ENCODE results near the gene DUSP11. TPM values are rescaled to one million over a fixed set of nuclear protein-coding genes. Genes with fewer than 3 reads are reported as not detected.

Gene DUSP11
- total and polyA plus RNA-seq, 4 experiments from 2014 or later = 45.5 to 80.5 (median 53.6) TPM

- Mint-ChIP-seq H3K36me3 (peaks cover 51 to 58% of the 10 kb centered on the region in 2 donors), H3K4me3 (no peak overlapping the region), H3K27me3 (no peaks in the 10 kb centered on the region), H3K4me1 (peaks cover 0 to 4% (median 1%) of the 10 kb centered on the region in 4 donors), H3K9me3 (peaks cover 0 to 2% (median 0%) of the 10 kb centered on the region in 8 donors), H3K27ac (peak overlapping the region in 3 of 7 donors; percentile 6 to 63 (median 23))
- no peaks in the 10 kb centered on the region for H3K9me3 ChIP-seq (ENCODE audit: control insufficient read depth in 1 of 2, low read length in 2 of 2)
- DNase-seq = no peak
- H3K27me3 ChIP-seq (ENCODE audit: insufficient read depth, low read length) = no peaks in the 10 kb centered on the region
- ChIA-PET POLR2A (ENCODE audit: partially characterized antibody) (interaction anchor here (1.8 kb wide), 1 partner anchor 9 kb away, joined by 5 read pairs; the partner anchor contains the start of gene TPRKB), CTCF (ENCODE audit: partially characterized antibody) (interaction anchor here (1.1 kb wide), 1 partner anchor 35 kb away, joined by 3 read pairs; no protein-coding TSS in a partner anchor)
- intact Hi-C loops (cut with micrococcal nuclease) = no loop called here
- H3K4me1 ChIP-seq (ENCODE audit: insufficient read depth, low read length) = no peaks in the 10 kb centered on the region
- H3K4me3 ChIP-seq (ENCODE audit: low read length in 2 of 2) = no peak overlapping the region
- H3K36me3 ChIP-seq (ENCODE audit: insufficient read depth, low read length) = peaks cover 17% of the 10 kb centered on the region
- no peak overlapping the region for H3K27ac ChIP-seq (ENCODE audit: low read depth, low read length)
Observed at GRCh38 chr2:73746015-73746876, 33.7 kb downstream of the DUSP11 start.

- Histone ChIP-seq H3K9me3 (ENCODE audit: control insufficient read depth in 1 of 2, low read length in 2 of 2) (no peaks in the 10 kb centered on the region), H3K4me3 (ENCODE audit: low read length in 2 of 2) (no peak overlapping the region), H3K27me3 (ENCODE audit: insufficient read depth, low read length) (no peaks in the 10 kb centered on the region), H3K27ac (ENCODE audit: low read depth, low read length) (no peak overlapping the region), H3K4me1 (ENCODE audit: insufficient read depth, low read length) (peaks cover 21% of the 10 kb centered on the region), H3K36me3 (ENCODE audit: insufficient read depth, low read length) (peaks cover 6% of the 10 kb centered on the region)
- no peak for DNase-seq
- CTCF ChIA-PET (ENCODE audit: partially characterized antibody) = no interaction called here
- no peaks in the 10 kb centered on the region for H3K27me3 Mint-ChIP-seq
- H3K9me3 Mint-ChIP-seq = peaks cover 0 to 3% (median under 1%) of the 10 kb centered on the region in 8 donors
- peaks cover 15 to 23% (median 19%) of the 10 kb centered on the region in 4 donors for H3K4me1 Mint-ChIP-seq
- intact Hi-C loops (cut with micrococcal nuclease) = no loop called here
- peaks cover 27 to 33% of the 10 kb centered on the region in 2 donors for H3K36me3 Mint-ChIP-seq
- H3K4me3 Mint-ChIP-seq = no peak overlapping the region
- POLR2A ChIA-PET (ENCODE audit: partially characterized antibody) = no interaction called here
- H3K27ac Mint-ChIP-seq = no peak overlapping the region
Observed at GRCh38 chr2:73740767-73741166, 39.1 kb downstream of the DUSP11 start.

- ChIA-PET CTCF (ENCODE audit: partially characterized antibody) (interaction anchor here (1.6 kb wide), 1 partner anchor 59 kb away, joined by 3 read pairs; no protein-coding TSS in a partner anchor), POLR2A (ENCODE audit: partially characterized antibody) (no interaction called here)
- H3K27me3 ChIP-seq (ENCODE audit: insufficient read depth, low read length) = no peaks in the 10 kb centered on the region
- H3K9me3 ChIP-seq (ENCODE audit: control insufficient read depth in 1 of 2, low read length in 2 of 2) = no peaks in the 10 kb centered on the region
- peak overlapping the region in 1 of 7 donors; percentile 63 for H3K27ac Mint-ChIP-seq
- intact Hi-C loops (cut with micrococcal nuclease) = loop anchor here (5.0 kb wide), 3 partner anchors 527 to 913 kb away; partner anchors contain the start of genes SEMA4F and SMYD5
- H3K27ac ChIP-seq (ENCODE audit: low read depth, low read length) = no peak overlapping the region
- H3K4me1 ChIP-seq (ENCODE audit: insufficient read depth, low read length) = peaks cover 24% of the 10 kb centered on the region
- peaks cover 0 to 3% (median 0%) of the 10 kb centered on the region in 8 donors for H3K9me3 Mint-ChIP-seq
- H3K4me3 ChIP-seq (ENCODE audit: low read length in 2 of 2) = no peak overlapping the region
- H3K36me3 ChIP-seq (ENCODE audit: insufficient read depth, low read length) = no peaks in the 10 kb centered on the region
- H3K36me3 Mint-ChIP-seq = peaks cover 24 to 27% of the 10 kb centered on the region in 2 donors
- DNase-seq = no peak
- H3K4me1 Mint-ChIP-seq = peaks cover 15 to 25% (median 19%) of the 10 kb centered on the region in 4 donors
- peak overlapping the region in 2 of 8 donors; percentile 29 to 77 for H3K4me3 Mint-ChIP-seq
- H3K27me3 Mint-ChIP-seq = no peaks in the 10 kb centered on the region
Observed at GRCh38 chr2:73739101-73739500, 40.8 kb downstream of the DUSP11 start.

- peak within 1 kb of the TSS; percentile 68 for H3K27ac ChIP-seq (ENCODE audit: low read depth, low read length)
- peaks cover 24 to 37% of the 10 kb centered on the region in 2 donors for H3K36me3 Mint-ChIP-seq
- H3K27me3 Mint-ChIP-seq = no peaks in the 10 kb centered on the region
- DNase-seq = peak; percentile 93 to 95 (median 94)
- H3K9me3 ChIP-seq (ENCODE audit: control insufficient read depth in 1 of 2, low read length in 2 of 2) = no peaks in the 10 kb centered on the region
- H3K4me1 Mint-ChIP-seq = peaks cover 15 to 25% (median 19%) of the 10 kb centered on the region in 4 donors
- H3K4me3 ChIP-seq (ENCODE audit: low read length in 2 of 2) = peak within 1 kb of the TSS; percentile 43 to 74
- intact Hi-C loops (cut with micrococcal nuclease) = loop anchor here (1.0 to 5.0 kb wide), 8 partner anchors 43 to 915 kb away; partner anchors contain the start of genes ALMS1, C2orf81, CCT7 and DGUOK
- H3K27me3 ChIP-seq (ENCODE audit: insufficient read depth, low read length) = no peaks in the 10 kb centered on the region
- peaks cover 8% of the 10 kb centered on the region for H3K36me3 ChIP-seq (ENCODE audit: insufficient read depth, low read length)
- H3K27ac Mint-ChIP-seq = peak within 1 kb of the TSS; percentile 85 to 96 (median 93)
- H3K4me1 ChIP-seq (ENCODE audit: insufficient read depth, low read length) = peaks cover 24% of the 10 kb centered on the region
- H3K9me3 Mint-ChIP-seq = peaks cover 0 to 3% (median 0%) of the 10 kb centered on the region in 8 donors
- ChIA-PET POLR2A (ENCODE audit: partially characterized antibody) (interaction anchor here (0.6 to 2.3 kb wide), 24 partner anchors 10 to 1909 kb away, joined by 3 to 21 read pairs (median 4); partner anchors contain the start of genes ALMS1, CCDC142, CCT7 and DUSP11), CTCF (ENCODE audit: partially characterized antibody) (interaction anchor here (0.9 to 1.6 kb wide), 6 partner anchors 42 to 746 kb away, joined by 3 to 8 read pairs (median 4); partner anchors contain the start of genes CCDC142, DUSP11, PRADC1 and TTC31)
- H3K4me3 Mint-ChIP-seq = peak within 1 kb of the TSS; percentile 90 to 98 (median 95)
Observed at GRCh38 chr2:73736855-73737779, 42.8 kb downstream of the DUSP11 start, which contains the start of gene TPRKB. TSS of gene TPRKB (minus strand) at chr2:73737345. CDS start at chr2:73734569, 2,776 bp downstream.

- peak overlapping the region; percentile 68 for H3K27ac ChIP-seq (ENCODE audit: low read depth, low read length)
- CTCF ChIA-PET (ENCODE audit: partially characterized antibody) = interaction anchor here (1.0 to 1.6 kb wide), 5 partner anchors 45 to 747 kb away, joined by 3 to 8 read pairs (median 4); partner anchors contain the start of genes CCDC142, PRADC1 and TTC31
- no peaks in the 10 kb centered on the region for H3K27me3 Mint-ChIP-seq
Observed at GRCh38 chr2:73736378-73736777, 43.5 kb downstream of the DUSP11 start.

GRCh38 chr2:73730810-73731209 is 49.1 kb downstream of the DUSP11 start:
- H3K4me3 Mint-ChIP-seq = no peak overlapping the region
- H3K27me3 ChIP-seq (ENCODE audit: insufficient read depth, low read length) = no peaks in the 10 kb centered on the region
- H3K27me3 Mint-ChIP-seq = no peaks in the 10 kb centered on the region
- peaks cover 30% of the 10 kb centered on the region for H3K36me3 ChIP-seq (ENCODE audit: insufficient read depth, low read length)
- H3K9me3 ChIP-seq (ENCODE audit: control insufficient read depth in 1 of 2, low read length in 2 of 2) = no peaks in the 10 kb centered on the region
- H3K9me3 Mint-ChIP-seq = no peaks in the 10 kb centered on the region
- peak overlapping the region in 1 of 7 donors; percentile 57 for H3K27ac Mint-ChIP-seq
- intact Hi-C loops (cut with micrococcal nuclease) = no loop called here
- no peak overlapping the region for H3K27ac ChIP-seq (ENCODE audit: low read depth, low read length)
- peaks cover 33 to 48% of the 10 kb centered on the region in 2 donors for H3K36me3 Mint-ChIP-seq
- ChIA-PET CTCF (ENCODE audit: partially characterized antibody) (no interaction called here), POLR2A (ENCODE audit: partially characterized antibody) (no interaction called here)
- peaks cover 0 to 2% (median 0%) of the 10 kb centered on the region in 4 donors for H3K4me1 Mint-ChIP-seq
- peaks cover 4% of the 10 kb centered on the region for H3K4me1 ChIP-seq (ENCODE audit: insufficient read depth, low read length)
- no peak for DNase-seq
- no peak overlapping the region for H3K4me3 ChIP-seq (ENCODE audit: low read length in 2 of 2)

More at GRCh38 chr2:73736378-73736777, 43.5 kb downstream of the DUSP11 start:
- H3K36me3 Mint-ChIP-seq = peaks cover 23 to 39% of the 10 kb centered on the region in 2 donors
- Histone ChIP-seq H3K36me3 (ENCODE audit: insufficient read depth, low read length) (peaks cover 15% of the 10 kb centered on the region), H3K9me3 (ENCODE audit: control insufficient read depth in 1 of 2, low read length in 2 of 2) (no peaks in the 10 kb centered on the region), H3K27me3 (ENCODE audit: insufficient read depth, low read length) (no peaks in the 10 kb centered on the region), H3K4me1 (ENCODE audit: insufficient read depth, low read length) (peaks cover 24% of the 10 kb centered on the region), H3K4me3 (ENCODE audit: low read length in 2 of 2) (peak overlapping the region; percentile 43 to 74)
- intact Hi-C loops (cut with micrococcal nuclease) = loop anchor here (2.0 to 5.0 kb wide), 4 partner anchors 352 to 916 kb away; partner anchors contain the start of genes ALMS1, SEMA4F and SMYD5
- H3K4me1 Mint-ChIP-seq = peaks cover 15 to 25% (median 19%) of the 10 kb centered on the region in 4 donors
- H3K27ac Mint-ChIP-seq = peak overlapping the region; percentile 85 to 96 (median 93)
- no peak for DNase-seq
- peak overlapping the region; percentile 90 to 98 (median 95) for H3K4me3 Mint-ChIP-seq
- POLR2A ChIA-PET (ENCODE audit: partially characterized antibody) = interaction anchor here (0.6 to 2.3 kb wide), 10 partner anchors 10 to 721 kb away, joined by 3 to 21 read pairs (median 10); partner anchors contain the start of genes CCT7, DUSP11, MOB1A and PRADC1
- H3K9me3 Mint-ChIP-seq = peaks cover 0 to 3% (median 0%) of the 10 kb centered on the region in 8 donors

Measured in CD4-positive, alpha-beta memory T cell (primary cell).